Adrenal gland (tissue), 12 donors: ENCODE results near the gene CARTPT. TPM values are rescaled to one million over a fixed set of nuclear protein-coding genes. Genes with fewer than 3 reads are reported as not detected.

ENCODE experiments used
- DNase-seq, 7 donors: peaks; one replicate each; pipeline ENCODE4 v3.0.0-alpha.2; 2019 to 2020
- H3K27ac ChIP-seq, 5 donors: fragments of 200-600 bp; sonication (generic) in 4 of 5; 1 replicate in 3 of 5; 2 replicates in 2 of 5; pipeline versions ENCODE4 v1.5.1 to v1.8.0; 2016 to 2020; ENCODE audit warnings: mild to moderate bottlenecking in 1 of 5
- H3K27me3 ChIP-seq: fragments of 200-600 bp; 2 replicates; pipeline ENCODE4 v1.8.0; 2021
- H3K36me3 ChIP-seq, 2 donors: fragments of 200-600 bp; replicated peaks in 1 of 2; 1 replicate in 1 of 2; 2 replicates in 1 of 2; pipeline versions ENCODE4 v1.5.1 to v1.8.0; 2018 to 2022
- H3K4me1 ChIP-seq, 2 donors: fragments of 200-600 bp; replicated peaks in 1 of 2; 1 replicate in 1 of 2; 2 replicates in 1 of 2; pipeline versions ENCODE4 v1.5.1 to v1.8.0; 2018 to 2021
- H3K4me3 ChIP-seq, 4 donors: fragments of 200-600 bp; sonication (generic) in 3 of 4; one replicate each; pipeline ENCODE4 v1.5.1; 2016 to 2018
- H3K9me3 ChIP-seq, 3 donors: fragments of 200-600 bp; sonication (generic) in 1 of 3; replicated peaks in 1 of 3; 1 replicate in 2 of 3; 2 replicates in 1 of 3; pipeline versions ENCODE4 v1.5.1 to v1.8.0; 2016 to 2021
- POLR2A ChIP-seq, 2 donors: fragments of 450-650 bp; IDR thresholded peaks; one replicate each; pipeline ENCODE4 v1.6.1; 2017; ENCODE audit warnings: antibody characterized with exemption in 2 of 2, mild to moderate bottlenecking in 2 of 2, moderate library complexity in 1 of 2
- intact Hi-C, 2 donors: fragments of 100-400 bp; cut with DNase I; formaldehyde crosslinking; loops; one replicate each; pipeline versions ENCODE4 v1.14.1 to v1.15.0; 2022 to 2023
- polyA plus RNA-seq, 3 donors: library from polyadenylated mRNA; stranded (reverse); fragments of 200-250 nt in 2 of 3; fragments of 350-450 nt in 1 of 3; fragmentation: Illumina TruSeq in 1 of 3; extraction: RNeasy Lipid Tissue Mini Kit (QIAGEN cat#74804) in 1 of 3; gene quantifications; one replicate each; pipeline ENCODE4 v1.2.3, GENCODE V29; 2013 to 2014
- total RNA-seq, 9 donors: library from RNA; depleted of rRNA in 4 of 9; stranded (reverse); fragments of >200 nt in 4 of 9; fragments of 120-200 nt in 1 of 9; fragmentation: NEBNext Ultra II Directional in 1 of 9; extraction: Animal tissue kit (Norgen Biotek cat#: 25700) in 1 of 9; gene quantifications; one replicate each; pipeline versions ENCODE4 v1.1.0 to v1.2.4, GENCODE V29; 2013 to 2023
- TF ChIP-seq, protein P1 (sequence below), 6 experiments: fragments of 450-650 bp in 4 of 6; fragments of 200-600 bp in 2 of 6; sonication (generic) in 1 of 6; IDR thresholded peaks; 1 replicate in 5 of 6; 2 replicates in 1 of 6; pipeline versions ENCODE4 v1.5.1 to v1.8.0; 2016 to 2021; ENCODE audit warnings: antibody characterized with exemption in 6 of 6, mild to moderate bottlenecking in 2 of 6, moderate library complexity in 1 of 6
- donor health status: healthy with polysubstance abuse.
- donor health status: Bipolar disorder and iron deficiency.
- donor health status: DM: yes; HTN: yes; CAD: no.
- donor health status: DM: no; HTN: no; CAD: no.
- donor health status: DM: no; HTN: no; CAD: no.
- donor health status: DM: yes; HTN: yes; CAD: no.

CARTPT gene
- total and polyA plus RNA-seq, 12 donors: 0.60 to 317 (median 46.4) TPM; not detected in 1

DNA sequence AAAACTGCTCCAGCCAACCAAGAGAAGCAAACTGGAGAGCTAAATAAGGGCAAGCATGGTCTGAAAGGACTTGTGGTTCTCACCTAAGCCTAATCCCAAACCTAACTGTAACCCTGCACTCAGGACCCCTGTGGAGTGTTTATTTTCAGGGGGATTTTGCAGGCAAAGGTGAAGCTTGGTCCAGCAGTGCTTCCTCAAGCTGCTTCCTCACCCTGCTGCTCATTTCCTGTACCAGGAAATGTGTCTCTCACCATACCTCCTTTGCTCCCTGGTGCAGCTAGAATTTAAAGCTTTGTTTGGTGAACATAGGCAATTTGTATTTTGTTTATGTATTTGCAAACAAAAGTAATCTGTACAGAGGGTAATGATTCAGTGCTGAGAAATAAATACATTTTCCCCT, 50.2 kb downstream of the CARTPT start:
- H3K4me1 ChIP-seq: no peaks in the 10 kb centered on the region
- no peak overlapping the region for H3K27ac ChIP-seq
- TF ChIP-seq POLR2A (IDR thresholded peaks at IDR 0.05): no peak
- TF ChIP-seq, protein P1, sequence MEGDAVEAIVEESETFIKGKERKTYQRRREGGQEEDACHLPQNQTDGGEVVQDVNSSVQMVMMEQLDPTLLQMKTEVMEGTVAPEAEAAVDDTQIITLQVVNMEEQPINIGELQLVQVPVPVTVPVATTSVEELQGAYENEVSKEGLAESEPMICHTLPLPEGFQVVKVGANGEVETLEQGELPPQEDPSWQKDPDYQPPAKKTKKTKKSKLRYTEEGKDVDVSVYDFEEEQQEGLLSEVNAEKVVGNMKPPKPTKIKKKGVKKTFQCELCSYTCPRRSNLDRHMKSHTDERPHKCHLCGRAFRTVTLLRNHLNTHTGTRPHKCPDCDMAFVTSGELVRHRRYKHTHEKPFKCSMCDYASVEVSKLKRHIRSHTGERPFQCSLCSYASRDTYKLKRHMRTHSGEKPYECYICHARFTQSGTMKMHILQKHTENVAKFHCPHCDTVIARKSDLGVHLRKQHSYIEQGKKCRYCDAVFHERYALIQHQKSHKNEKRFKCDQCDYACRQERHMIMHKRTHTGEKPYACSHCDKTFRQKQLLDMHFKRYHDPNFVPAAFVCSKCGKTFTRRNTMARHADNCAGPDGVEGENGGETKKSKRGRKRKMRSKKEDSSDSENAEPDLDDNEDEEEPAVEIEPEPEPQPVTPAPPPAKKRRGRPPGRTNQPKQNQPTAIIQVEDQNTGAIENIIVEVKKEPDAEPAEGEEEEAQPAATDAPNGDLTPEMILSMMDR (IDR thresholded peaks at IDR 0.05): no peak
- H3K9me3 ChIP-seq: no peaks in the 10 kb centered on the region
- no peak overlapping the region for H3K4me3 ChIP-seq
- DNase-seq: no peak
- no peaks in the 10 kb centered on the region for H3K36me3 ChIP-seq
- no peaks in the 10 kb centered on the region for H3K27me3 ChIP-seq
- intact Hi-C loops: no loop called here

DNA sequence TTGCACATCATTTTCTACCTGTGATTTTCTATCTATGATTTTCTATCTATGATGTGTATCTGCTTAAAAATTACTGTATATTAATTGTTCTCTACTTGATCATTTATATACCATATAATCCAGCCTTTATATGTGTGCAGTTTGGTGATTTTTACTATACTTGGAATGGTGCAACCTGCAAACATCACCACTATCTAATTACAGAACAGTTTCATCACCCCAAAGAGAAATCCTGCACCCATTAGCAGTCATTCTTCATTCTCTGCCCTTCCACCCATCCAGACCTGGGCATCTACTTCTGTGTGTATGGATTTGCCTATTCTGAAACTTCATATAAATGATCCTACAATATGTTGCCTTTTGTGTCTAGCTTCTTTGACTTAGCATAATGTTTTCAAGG, 51.3 kb downstream of the CARTPT start:
- DNase-seq: no peak
- H3K27me3 ChIP-seq: no peaks in the 10 kb centered on the region
- H3K4me3 ChIP-seq: no peak overlapping the region
- intact Hi-C loops: no loop called here
- no peaks in the 10 kb centered on the region for H3K36me3 ChIP-seq
- H3K9me3 ChIP-seq: no peaks in the 10 kb centered on the region
- TF ChIP-seq, protein P1 (IDR thresholded peaks at IDR 0.05): no peak
- TF ChIP-seq POLR2A (IDR thresholded peaks at IDR 0.05): no peak
- H3K4me1 ChIP-seq: no peaks in the 10 kb centered on the region
- H3K27ac ChIP-seq: no peak overlapping the region

Other genes starting within 250 kb of the CARTPT start
- gene MCCC2, start 131.9 kb upstream of the CARTPT start, total RNA-seq: 100 to 1,000 TPM in 2 of 9 donors, 10 to 100 TPM in 7; 57.6 to 119 (median 88.6) TPM
- gene MCCC2, start 131.9 kb upstream of the CARTPT start, polyA plus RNA-seq: 100 to 1,000 TPM in 1 of 3 donors, 10 to 100 TPM in 2; 24.0 to 135 (median 47.9) TPM